OCI-LY1 (cell line): ENCODE results near the gene COL15A1.

ENCODE experiments used
- H2AFZ ChIP-seq: fragments of 200-600 bp; sonication (generic), shearing (Covaris generic); 2 replicates; pipeline ENCODE4 v1.6.0; 2014; ENCODE audit warnings: antibody characterized with exemption, mild to moderate bottlenecking, low read length
- H3F3A ChIP-seq: fragments of 200-600 bp; sonication (generic), shearing (Covaris generic); 2 replicates; pipeline ENCODE4 v1.6.0; 2014; ENCODE audit warnings: mild to moderate bottlenecking, antibody characterized with exemption, low read length, moderate library complexity; ENCODE audit not compliant: insufficient read depth
- H3K27ac ChIP-seq: fragments of 200-600 bp; sonication (generic); 2 replicates; pipeline ENCODE4 v1.5.1; 2014; ENCODE audit warnings: low read length, mixed run types, mild to moderate bottlenecking, low read depth; ENCODE audit not compliant: poor library complexity, severe bottlenecking
- H3K27me3 ChIP-seq: fragments of 200-600 bp; sonication (generic); 2 replicates; pipeline ENCODE4 v1.6.0; 2014; ENCODE audit warnings: antibody characterized with exemption, mild to moderate bottlenecking, low read length, moderate library complexity; ENCODE audit not compliant: insufficient read depth
- H3K36me3 ChIP-seq: fragments of 200-600 bp; sonication (generic); 2 replicates; pipeline ENCODE4 v1.6.1; 2014; ENCODE audit warnings: mild to moderate bottlenecking, antibody characterized with exemption, low read length, moderate library complexity, mixed read lengths; ENCODE audit not compliant: insufficient read depth
- H3K4me1 ChIP-seq: fragments of 200-600 bp; sonication (generic); 2 replicates; pipeline ENCODE4 v1.5.1; 2014; ENCODE audit warnings: mild to moderate bottlenecking, low read length, moderate library complexity; ENCODE audit not compliant: insufficient read depth, severe bottlenecking
- H3K4me2 ChIP-seq: fragments of 200-600 bp; sonication (generic), shearing (Covaris generic); 2 replicates; pipeline ENCODE4 v1.6.1; 2014; ENCODE audit warnings: low read length
- H3K4me3 ChIP-seq: fragments of 200-600 bp; sonication (generic); 2 replicates; pipeline ENCODE4 v1.5.1; 2014; ENCODE audit warnings: low read length, low read depth, mild to moderate bottlenecking, mixed read lengths; ENCODE audit not compliant: poor library complexity, severe bottlenecking
- H3K79me2 ChIP-seq: fragments of 200-600 bp; shearing (Covaris generic); 2 replicates; pipeline ENCODE4 v1.6.1; 2016; ENCODE audit warnings: mixed run types, low read length, mixed read lengths; ENCODE audit not compliant: insufficient read depth
- H3K9ac ChIP-seq: fragments of 200-600 bp; sonication (generic), shearing (Covaris generic); 2 replicates; pipeline ENCODE4 v1.6.1; 2014; ENCODE audit warnings: mild to moderate bottlenecking, low read length, mixed read lengths
- H3K9me2 ChIP-seq: fragments of 200-600 bp; sonication (generic), shearing (Covaris generic); 2 replicates; pipeline ENCODE4 v1.6.1; 2014; ENCODE audit warnings: low read depth, mild to moderate bottlenecking, low read length, mixed read lengths
- H3K9me3 ChIP-seq: fragments of 200-600 bp; shearing (Covaris generic); 2 replicates; pipeline ENCODE4 v1.6.1; 2014; ENCODE audit warnings: low read length, mixed read lengths
- H4K20me1 ChIP-seq: fragments of 200-600 bp; sonication (generic), shearing (Covaris generic); 2 replicates; pipeline ENCODE4 v1.6.0; 2016; ENCODE audit warnings: mild to moderate bottlenecking, low read length; ENCODE audit not compliant: insufficient read depth
- CTCF ChIP-seq: fragments of 200-600 bp; sonication (generic), shearing (Covaris generic); IDR thresholded peaks from 2 replicates; pipeline ENCODE4 v1.5.1; 2017; ENCODE audit warnings: mild to moderate bottlenecking, antibody characterized with exemption, low read length, moderate library complexity, mixed read lengths
- EZH2 ChIP-seq: fragments of 200-600 bp; sonication (generic), shearing (Covaris generic); IDR thresholded peaks from 2 replicates; pipeline ENCODE4 v1.8.0; 2017; ENCODE audit warnings: borderline replicate concordance, mixed run types, mild to moderate bottlenecking, antibody characterized with exemption, low read length, moderate library complexity, mixed read lengths

Gene COL15A1

DNA sequence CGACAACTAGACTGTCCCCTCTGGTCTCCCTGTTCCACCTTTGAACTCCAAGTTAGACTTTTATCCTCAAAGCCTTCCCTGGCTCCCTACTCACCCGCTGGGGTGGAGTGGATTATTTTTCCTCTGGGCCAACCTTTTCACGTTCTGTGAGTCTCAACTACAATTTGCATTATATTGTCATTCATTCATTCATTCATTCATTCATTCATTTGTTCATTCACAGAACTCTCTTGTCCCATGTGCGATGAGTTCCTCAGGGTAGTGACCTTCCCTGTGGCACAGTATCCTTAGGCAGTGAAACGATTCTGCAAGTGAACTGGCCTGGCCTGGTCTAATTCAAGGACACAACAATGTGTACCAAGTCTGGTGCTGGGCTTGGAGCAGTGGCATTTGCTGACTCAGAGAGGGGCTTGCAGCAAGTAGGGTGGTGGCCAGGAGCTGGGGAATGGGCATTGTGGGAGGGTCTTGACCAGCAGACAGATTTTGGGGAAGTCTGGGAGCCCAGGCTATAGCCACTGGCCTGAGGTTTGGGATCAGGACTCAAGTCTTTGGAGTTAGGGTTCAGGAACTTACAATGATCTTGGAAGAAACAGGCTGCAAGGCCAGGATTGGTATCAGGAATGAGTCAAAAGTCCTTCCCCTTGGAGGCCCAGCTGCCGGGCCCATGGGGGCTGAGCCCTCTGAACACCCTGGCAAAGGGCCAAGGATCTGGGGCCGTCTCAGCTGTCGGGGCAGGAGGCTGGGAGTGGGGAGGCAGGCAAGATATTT, 37.2 kb upstream of the COL15A1 start:
- Histone ChIP-seq H3K79me2 (no peaks in the 10 kb centered on the region), H4K20me1 (no peaks in the 10 kb centered on the region), H3K9ac (no peak overlapping the region), H3K4me1 (peaks cover 33% of the 10 kb centered on the region), H2AFZ (no peak overlapping the region), H3K27me3 (no peaks in the 10 kb centered on the region), H3K4me2 (no peak overlapping the region), H3K9me3 (no peaks in the 10 kb centered on the region), H3K4me3 (no peak overlapping the region), H3K27ac (peak overlapping the region; percentile 10), H3F3A (no peaks in the 10 kb centered on the region), H3K36me3 (no peaks in the 10 kb centered on the region), H3K9me2 (no peaks in the 10 kb centered on the region)
- TF ChIP-seq CTCF (no peak), EZH2 (no peak)

DNA sequence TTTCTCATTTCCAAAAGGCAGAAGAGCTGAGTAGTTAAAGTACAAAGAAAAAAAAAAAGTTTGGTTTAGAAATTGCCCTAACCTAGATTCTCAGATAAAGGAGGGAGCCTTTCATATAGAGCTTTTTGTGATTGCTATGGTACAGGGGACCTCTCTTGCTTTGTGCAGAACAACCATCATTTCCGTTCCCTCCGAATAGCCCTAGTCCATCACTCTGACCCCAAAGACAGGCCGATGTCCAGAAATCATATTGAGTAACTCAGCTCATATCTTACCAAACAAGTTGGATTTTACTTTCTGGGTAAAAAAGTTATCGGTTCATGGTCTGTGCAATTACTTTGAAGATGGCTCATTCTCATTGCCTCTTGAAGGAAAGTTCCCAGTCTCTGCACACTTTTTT, 36.7 kb upstream of the COL15A1 start:
- H3K9me3 ChIP-seq, result no peaks in the 10 kb centered on the region
- no peaks in the 10 kb centered on the region for H4K20me1 ChIP-seq
- H3K4me2 ChIP-seq, result no peak overlapping the region

GRCh38 chr9:98908897-98909634, 34.6 kb upstream of the COL15A1 start:
- no peaks in the 10 kb centered on the region for H3K9me2 ChIP-seq
- H3K27me3 ChIP-seq, result no peaks in the 10 kb centered on the region; the same call in 1 of the 2 replicates
- H3K9me3 ChIP-seq, result no peaks in the 10 kb centered on the region
- H3K79me2 ChIP-seq, result no peaks in the 10 kb centered on the region
- H3K4me1 ChIP-seq, result peaks cover 42% of the 10 kb centered on the region
- no peak overlapping the region for H3K27ac ChIP-seq
- H3K4me2 ChIP-seq, result no peak overlapping the region
- no peaks in the 10 kb centered on the region for H3F3A ChIP-seq
- H3K9ac ChIP-seq, result no peak overlapping the region
- no peaks in the 10 kb centered on the region for H4K20me1 ChIP-seq
- TF ChIP-seq EZH2 (no peak), CTCF (no peak)
- H3K4me3 ChIP-seq, result no peak overlapping the region
- H2AFZ ChIP-seq, result no peak overlapping the region
- no peaks in the 10 kb centered on the region for H3K36me3 ChIP-seq

More for the DNA sequence above, 36.7 kb upstream of the COL15A1 start:
- no peaks in the 10 kb centered on the region for H3K27me3 ChIP-seq
- H3F3A ChIP-seq, result no peaks in the 10 kb centered on the region
- TF ChIP-seq EZH2, result no peak
- TF ChIP-seq CTCF, result no peak
- no peaks in the 10 kb centered on the region for H3K9me2 ChIP-seq
- H3K4me1 ChIP-seq, result peaks cover 33% of the 10 kb centered on the region
- no peak overlapping the region for H3K4me3 ChIP-seq
- H3K9ac ChIP-seq, result no peak overlapping the region
- no peaks in the 10 kb centered on the region for H3K79me2 ChIP-seq
- H2AFZ ChIP-seq, result no peak overlapping the region
- H3K36me3 ChIP-seq, result no peaks in the 10 kb centered on the region
- no peak overlapping the region for H3K27ac ChIP-seq
